WI38 (cell line): Measurements from ENCODE around the gene SELENOV.

Experiments
- H3K4me3 ChIP-seq: 2 replicates; pipeline ENCODE4 v1.5.1; 2011; ENCODE audit warnings: low read depth, mild to moderate bottlenecking, control low read depth, low read length
- TF ChIP-seq, protein P1 (sequence below): IDR thresholded peaks from 2 replicates; pipeline ENCODE4 v1.5.1; 2012; ENCODE audit warnings: low read depth, mild to moderate bottlenecking, control low read depth, low read length

SELENOV gene

DNA sequence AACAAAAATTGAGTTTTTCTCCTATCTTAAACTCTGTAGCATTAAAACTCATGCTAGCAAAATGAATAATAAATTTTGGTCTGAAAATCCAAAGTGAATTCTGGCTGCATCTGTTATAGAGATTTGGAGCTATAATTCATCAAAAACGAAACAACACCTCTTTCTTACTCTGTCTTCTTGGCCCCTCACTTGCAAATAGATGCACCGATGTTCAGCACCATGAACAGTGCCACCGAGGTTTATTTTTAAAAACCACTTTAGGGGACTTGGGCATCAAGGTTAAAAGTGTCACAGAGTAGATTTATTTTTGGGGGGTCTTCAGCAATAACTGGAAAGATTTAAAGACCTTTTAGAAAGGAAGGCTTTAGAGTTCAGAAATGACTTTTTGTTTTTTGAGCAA is 51.1 kb downstream of the SELENOV start:
- H3K4me3 ChIP-seq: no peak overlapping the region
- TF ChIP-seq, protein P1, sequence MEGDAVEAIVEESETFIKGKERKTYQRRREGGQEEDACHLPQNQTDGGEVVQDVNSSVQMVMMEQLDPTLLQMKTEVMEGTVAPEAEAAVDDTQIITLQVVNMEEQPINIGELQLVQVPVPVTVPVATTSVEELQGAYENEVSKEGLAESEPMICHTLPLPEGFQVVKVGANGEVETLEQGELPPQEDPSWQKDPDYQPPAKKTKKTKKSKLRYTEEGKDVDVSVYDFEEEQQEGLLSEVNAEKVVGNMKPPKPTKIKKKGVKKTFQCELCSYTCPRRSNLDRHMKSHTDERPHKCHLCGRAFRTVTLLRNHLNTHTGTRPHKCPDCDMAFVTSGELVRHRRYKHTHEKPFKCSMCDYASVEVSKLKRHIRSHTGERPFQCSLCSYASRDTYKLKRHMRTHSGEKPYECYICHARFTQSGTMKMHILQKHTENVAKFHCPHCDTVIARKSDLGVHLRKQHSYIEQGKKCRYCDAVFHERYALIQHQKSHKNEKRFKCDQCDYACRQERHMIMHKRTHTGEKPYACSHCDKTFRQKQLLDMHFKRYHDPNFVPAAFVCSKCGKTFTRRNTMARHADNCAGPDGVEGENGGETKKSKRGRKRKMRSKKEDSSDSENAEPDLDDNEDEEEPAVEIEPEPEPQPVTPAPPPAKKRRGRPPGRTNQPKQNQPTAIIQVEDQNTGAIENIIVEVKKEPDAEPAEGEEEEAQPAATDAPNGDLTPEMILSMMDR: no peak

DNA sequence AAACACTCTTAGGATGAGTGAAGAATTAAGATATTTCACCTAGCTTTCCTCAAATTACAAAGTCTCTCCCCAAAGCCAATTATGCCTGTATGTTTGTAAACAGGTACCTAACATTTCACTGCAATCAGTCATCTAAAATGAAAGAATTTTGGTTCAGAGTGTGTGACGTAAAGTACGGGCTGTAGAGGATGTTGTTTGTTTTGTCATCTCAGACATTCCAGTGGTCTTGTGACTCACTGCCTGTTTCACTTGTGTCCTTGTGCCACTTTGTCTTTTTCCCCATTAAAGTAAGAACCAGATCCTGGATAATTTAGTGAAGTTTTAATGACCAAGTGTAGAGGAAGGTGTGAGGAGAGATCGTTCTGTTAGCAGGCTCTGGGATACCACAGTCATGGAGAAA is 53.7 kb downstream of the SELENOV start:
- TF ChIP-seq, protein P1: no peak
- no peak overlapping the region for H3K4me3 ChIP-seq
